GM21367 (cell line): Measurements from ENCODE around the gene HCK.

Experiments used
- ATAC-seq: cut with Tn5 transposase; IDR thresholded peaks from one replicate; pipeline ENCODE4 v1.9.1; 2021; ENCODE audit not compliant: unreplicated experiment

HCK gene

GRCh38 chr20:32057656-32058184 lies 5.7 kb downstream of the HCK start:
- ATAC-seq, result no peak

GRCh38 chr20:32059189-32059588 lies 7.1 kb downstream of the HCK start:
- ATAC-seq, result no peak

DNA sequence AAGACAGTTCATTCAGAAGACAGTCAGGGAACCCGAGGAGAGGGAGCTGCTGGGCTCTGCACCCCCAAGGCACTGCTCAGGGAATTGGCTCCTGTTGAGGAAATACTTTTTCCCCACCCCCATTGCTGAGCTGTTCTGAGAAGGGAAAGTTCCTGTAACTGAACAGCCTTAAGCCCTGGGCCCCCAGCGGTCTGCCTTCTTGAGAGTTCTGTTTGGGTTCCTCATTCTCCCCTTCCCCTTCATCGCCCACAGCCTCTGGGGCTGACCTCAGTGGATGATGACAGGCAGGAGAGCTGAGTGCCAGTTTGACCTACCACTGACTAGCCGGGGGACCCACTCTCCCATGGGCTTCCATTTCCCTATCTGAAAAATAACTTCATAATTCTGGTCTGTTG lies 10.7 kb downstream of the HCK start:
- no peak for ATAC-seq

DNA sequence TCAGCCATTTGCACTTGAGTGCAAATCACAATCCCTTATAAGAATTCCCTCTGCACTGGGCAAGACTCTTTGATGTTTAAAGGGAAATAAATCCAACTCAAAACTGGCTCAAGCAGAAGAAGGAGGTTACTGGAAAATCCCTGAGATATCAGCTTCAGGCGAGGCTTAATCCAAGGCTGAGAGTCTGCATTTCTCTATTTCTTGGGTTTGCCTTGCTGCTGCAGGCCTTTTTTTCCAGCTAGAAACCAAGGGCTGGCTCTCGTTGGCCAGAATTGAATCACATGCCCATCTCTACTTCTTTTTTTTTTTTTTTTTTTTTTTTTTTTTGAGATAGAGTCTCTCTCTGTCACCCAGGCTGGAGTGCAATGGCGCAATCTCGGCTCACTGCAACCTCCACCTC lies 11.7 kb downstream of the HCK start:
- no peak for ATAC-seq

DNA sequence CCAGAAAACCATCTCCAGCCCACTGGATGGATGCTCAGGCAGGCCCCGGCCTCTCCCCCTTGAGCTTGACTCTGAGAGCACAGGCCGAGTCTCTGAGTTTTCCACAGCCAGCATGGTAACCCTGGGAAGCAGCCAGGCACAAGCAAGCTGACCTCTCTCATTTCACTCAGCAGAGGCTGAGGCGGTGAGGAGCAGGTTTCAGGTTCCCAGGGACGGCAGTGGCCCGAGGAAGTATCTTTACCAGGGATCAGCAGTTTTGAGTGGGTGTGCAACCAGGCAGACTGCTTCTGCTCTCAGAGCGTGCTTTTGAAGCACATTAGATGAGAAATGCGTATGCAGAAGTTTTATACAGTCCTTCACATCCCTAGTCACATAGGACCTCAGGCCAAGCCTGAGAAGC lies 12.6 kb downstream of the HCK start:
- ATAC-seq, result no peak

GRCh38 chr20:32067234-32067821 lies 15.3 kb downstream of the HCK start:
- ATAC-seq, result no peak

DNA sequence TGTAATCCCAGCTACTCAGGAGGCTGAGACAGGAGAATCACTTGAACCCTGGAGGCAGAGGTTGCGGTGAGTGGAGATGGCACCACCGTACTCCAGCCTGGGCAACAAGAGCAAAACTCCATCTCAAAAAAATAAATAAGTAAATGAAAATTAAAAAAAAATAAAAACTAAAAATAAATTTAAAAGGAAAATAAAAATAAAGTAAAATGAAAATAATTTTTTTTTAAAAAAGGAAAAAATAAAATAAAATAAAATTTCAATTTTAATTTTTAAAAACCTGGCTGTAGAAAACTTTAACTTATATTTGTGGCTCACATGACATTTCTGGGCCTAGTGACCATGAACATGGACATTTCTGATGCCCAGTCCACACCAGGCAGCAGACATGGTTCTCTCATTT lies 16.1 kb downstream of the HCK start:
- no peak for ATAC-seq

- no peak for ATAC-seq
Observed at GRCh38 chr20:32069711-32070110, 17.7 kb downstream of the HCK start.

GRCh38 chr20:32070282-32070681 lies 18.2 kb downstream of the HCK start:
- no peak for ATAC-seq

DNA sequence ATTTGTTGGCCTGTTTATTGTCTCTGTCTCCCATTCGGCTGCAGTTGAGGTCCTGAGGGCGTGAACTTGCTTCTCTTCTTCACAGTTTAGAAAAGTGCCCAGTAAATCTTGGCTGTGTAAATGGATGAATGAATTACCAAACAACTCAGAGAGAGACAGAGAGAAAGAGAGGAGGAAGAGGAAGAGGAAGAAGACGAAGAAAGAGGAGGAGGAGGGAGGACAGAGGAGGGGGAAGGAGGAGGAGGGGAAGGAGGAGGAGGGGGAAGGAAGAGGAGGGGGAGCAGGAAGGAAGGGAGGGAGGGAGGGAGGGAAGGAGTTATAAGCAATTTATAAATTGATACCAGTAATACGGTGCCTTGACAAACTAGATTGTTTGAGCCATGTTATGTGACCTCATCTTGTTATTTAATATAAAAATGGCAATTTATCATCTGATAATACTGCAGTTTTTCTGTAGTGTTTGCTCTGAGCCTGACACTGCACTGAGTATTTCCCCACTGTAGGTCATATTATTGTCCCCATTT lies 18.7 kb downstream of the HCK start:
- no peak for ATAC-seq

GRCh38 chr20:32071395-32072167 lies 19.5 kb downstream of the HCK start:
- ATAC-seq, result no peak

GRCh38 chr20:32072168-32072750 lies 20.2 kb downstream of the HCK start:
- ATAC-seq, result no peak

DNA sequence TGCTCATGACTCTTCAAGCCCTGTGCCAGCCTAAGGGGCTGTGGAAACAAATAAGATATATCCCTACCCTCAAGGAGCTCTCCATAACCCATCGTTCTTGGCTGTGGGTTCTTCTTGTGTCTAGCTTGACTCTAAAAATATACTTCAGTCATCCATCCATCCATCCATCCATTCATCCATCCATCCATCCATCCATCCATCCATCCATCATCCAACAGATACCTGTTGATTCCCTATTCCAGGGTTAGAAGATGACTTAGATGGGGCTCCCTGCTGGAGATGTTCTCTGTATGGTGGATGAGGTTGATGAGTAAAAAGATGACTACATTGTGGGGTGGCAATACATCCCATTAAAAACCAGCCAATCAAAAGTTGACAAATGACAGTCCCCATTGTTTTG lies 23.5 kb downstream of the HCK start:
- no peak for ATAC-seq

DNA sequence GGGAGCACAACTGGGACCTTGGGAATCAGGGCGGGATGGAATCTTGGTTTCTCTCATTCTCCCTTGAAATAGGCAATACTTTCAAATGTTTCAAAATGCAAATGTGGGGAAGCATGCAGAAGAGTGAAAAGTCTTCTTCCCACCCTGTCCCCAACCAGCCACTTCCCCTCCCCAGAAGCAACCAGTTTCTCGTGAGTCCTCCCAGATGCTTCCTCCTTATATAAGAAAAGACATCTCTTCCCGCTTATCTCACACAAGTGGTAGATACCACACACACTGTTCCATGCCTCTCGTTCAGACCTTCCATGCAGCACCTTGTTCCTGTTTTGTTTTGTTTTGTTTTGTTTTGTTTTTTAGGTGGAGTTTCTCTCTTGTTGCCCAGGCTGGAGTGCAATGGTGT lies 25.1 kb downstream of the HCK start:
- no peak for ATAC-seq

DNA sequence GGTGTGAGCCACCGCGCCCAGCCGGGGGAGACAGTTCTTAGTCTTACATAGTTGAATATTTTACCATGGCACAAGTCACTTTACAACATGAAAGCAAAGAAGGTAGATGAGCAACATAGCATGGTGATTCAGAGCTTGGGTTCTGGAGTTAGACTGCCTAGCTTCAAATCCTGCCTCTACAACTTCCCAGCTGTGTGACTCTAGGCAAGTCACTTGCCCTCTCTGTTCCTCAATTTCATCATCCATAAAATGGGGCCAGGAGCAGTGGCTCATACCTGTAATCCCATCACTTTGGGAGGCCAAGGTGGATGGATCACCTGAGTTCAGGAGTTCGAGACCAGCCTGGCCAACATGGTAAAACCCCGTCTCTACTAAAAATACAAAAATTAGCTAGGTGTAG lies 26.3 kb downstream of the HCK start:
- ATAC-seq, result no peak

- ATAC-seq, result no peak
Observed at GRCh38 chr20:32078791-32079190, 26.7 kb downstream of the HCK start.

GRCh38 chr20:32079655-32080109 lies 27.6 kb downstream of the HCK start:
- no peak for ATAC-seq

GRCh38 chr20:32080783-32081182 lies 28.7 kb downstream of the HCK start:
- ATAC-seq, result no peak

DNA sequence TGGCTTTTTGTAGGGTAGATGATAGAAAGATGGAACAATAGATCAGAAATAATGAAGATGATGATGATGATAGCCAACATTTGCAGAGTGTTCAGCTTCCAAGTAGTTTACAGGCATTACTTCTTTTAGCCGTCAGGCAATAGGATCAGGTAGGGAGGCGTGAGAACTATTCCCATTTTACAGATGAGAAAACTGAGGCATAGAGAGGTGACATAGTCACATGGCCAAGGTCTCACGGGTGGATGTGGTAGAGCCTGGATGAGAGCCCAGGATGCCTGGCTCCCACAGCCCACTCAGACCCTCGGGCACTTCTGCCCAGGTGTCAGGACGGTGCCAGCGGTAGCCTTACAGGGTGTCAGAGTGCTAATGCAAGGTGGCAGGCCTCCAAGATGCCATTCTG lies 31.4 kb downstream of the HCK start:
- ATAC-seq, result no peak

DNA sequence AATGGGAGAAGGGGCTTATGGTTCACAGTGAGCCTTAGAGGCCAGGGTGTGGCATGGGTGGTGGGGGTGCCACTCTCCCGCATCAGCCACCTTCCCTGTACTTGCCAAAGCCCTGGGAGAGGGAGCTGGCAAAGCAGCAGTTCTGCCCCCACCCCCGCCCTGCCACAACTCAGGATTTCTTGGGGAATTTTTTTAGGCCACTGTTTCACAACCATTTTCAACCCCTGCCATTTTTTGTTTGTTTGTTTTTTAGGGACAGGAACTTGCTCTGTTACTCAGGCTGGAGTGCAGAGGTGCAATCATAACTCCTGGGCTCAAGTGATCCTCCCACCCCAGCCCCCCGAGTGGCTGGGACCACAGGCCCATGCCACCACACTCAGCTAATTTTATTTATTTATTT lies 35.0 kb downstream of the HCK start:
- ATAC-seq, result no peak

GRCh38 chr20:32088759-32089158 lies 36.7 kb downstream of the HCK start:
- no peak for ATAC-seq
